Transverse colon (tissue), 4 donors: ENCODE results near the gene POLR2A. TPM values are rescaled to one million over a fixed set of nuclear protein-coding genes. Genes with fewer than 3 reads are reported as not detected.

Source experiments
- DNase-seq: peaks from one replicate; pipeline ENCODE4 v3.0.0-alpha.2; 2019
- H3K27ac ChIP-seq, 4 donors: fragments of 200-600 bp; sonication (generic); 2 replicates each; pipeline ENCODE4 v1.5.1; 2016 to 2018; ENCODE audit warnings: inconsistent platforms in 4 of 4
- H3K27me3 ChIP-seq: fragments of 200-600 bp; sonication (generic); 2 replicates; pipeline ENCODE4 v1.5.1; 2017; ENCODE audit warnings: inconsistent platforms
- H3K36me3 ChIP-seq, 4 donors: fragments of 200-600 bp; sonication (generic); 2 replicates each; pipeline ENCODE4 v1.5.1; 2017 to 2019; ENCODE audit warnings: inconsistent platforms in 4 of 4
- H3K4me1 ChIP-seq, 4 donors: fragments of 200-600 bp; sonication (generic); 2 replicates each; pipeline ENCODE4 v1.5.1; 2017 to 2020; ENCODE audit warnings: inconsistent platforms in 4 of 4
- H3K4me3 ChIP-seq, 4 donors: fragments of 200-600 bp; sonication (generic); 1 replicate in 1 of 4; 2 replicates in 3 of 4; pipeline versions ENCODE4 v1.5.1 to v1.6.1; 2017 to 2019; ENCODE audit warnings: inconsistent platforms in 4 of 4
- H3K9me3 ChIP-seq, 2 donors: fragments of 200-600 bp; sonication (generic); 2 replicates each; pipeline ENCODE4 v1.5.1; 2017 to 2019; ENCODE audit warnings: inconsistent platforms in 2 of 2
- CTCF ChIP-seq, 5 experiments: fragments of 200-600 bp in 3 of 5; fragments of 450-650 bp in 2 of 5; sonication (generic) in 3 of 5; IDR thresholded peaks; 1 replicate in 2 of 5; 2 replicates in 3 of 5; pipeline ENCODE4 v1.5.1; 2016 to 2017; ENCODE audit warnings: antibody characterized with exemption in 5 of 5, inconsistent platforms in 3 of 5, mild to moderate bottlenecking in 2 of 5, moderate library complexity in 1 of 5
- EP300 ChIP-seq: sonication (generic); formaldehyde crosslinking; IDR thresholded peaks from one replicate; pipeline ENCODE4 v1.6.1; 2017; ENCODE audit warnings: antibody characterized with exemption, low read depth
- POLR2A ChIP-seq: fragments of 450-650 bp; IDR thresholded peaks from one replicate; pipeline ENCODE4 v1.6.1; 2016; ENCODE audit warnings: antibody characterized with exemption, mild to moderate bottlenecking, moderate library complexity
- POLR2AphosphoS5 ChIP-seq, 3 donors: sonication (generic); formaldehyde crosslinking; IDR thresholded peaks; one replicate each; pipeline ENCODE4 v1.6.1; 2016; ENCODE audit warnings: antibody characterized with exemption in 3 of 3
- WGBS, 2 donors: methylation state at CpG; one replicate each; pipeline ENCODE4 v1.1.5; 2018; ENCODE audit warnings: low coverage in 1 of 2; 5-methylcytosine and 5-hydroxymethylcytosine counted together
- in situ Hi-C, 4 donors: fragments of 200-750 bp; cut with MboI; loops; one replicate each; pipeline versions ENCODE4 v1.15.0 to v1.15.1; 2017; ENCODE audit warnings: low sequenced_read_pairs in 3 of 4, low pct_ligation_motif_present in 1 of 4, low pct_unique_long_range_greater_than_20kb in 1 of 4
- intact Hi-C: fragments of 100-400 bp; cut with DNase I; formaldehyde crosslinking; loops from one replicate; pipeline ENCODE4 v1.15.1; 2023; ENCODE audit warnings: low total_unique reads
- total RNA-seq, 4 donors: library from RNA; depleted of rRNA; stranded (reverse); fragments of >200 nt; gene quantifications; one replicate each; pipeline ENCODE4 v1.1.0, GENCODE V29; 2016

The POLR2A gene
- total RNA-seq, 4 donors from 2014 or later: 91.3 to 321 (median 127) TPM

GRCh38 chr17:7508846-7509245, 24.7 kb downstream of the POLR2A start:
- in situ Hi-C loops (no loop called here), intact Hi-C loops (no loop called here)
- Histone ChIP-seq H3K27ac (no peak overlapping the region), H3K4me1 (peaks cover 0 to 7% (median 0%) of the 10 kb centered on the region in 4 donors), H3K4me3 (no peak overlapping the region), H3K9me3 (no peaks in the 10 kb centered on the region), H3K36me3 (peaks cover 0 to 68% (median 32%) of the 10 kb centered on the region in 4 donors), H3K27me3 (no peaks in the 10 kb centered on the region)
- WGBS, 2 donors: 85 to 96% methylated on average over 5 to 9 of the region's 9 CpGs
- TF ChIP-seq POLR2AphosphoS5 (IDR thresholded peaks at IDR 0.05) (no peak), CTCF (IDR thresholded peaks at IDR 0.05) (no peak), EP300 (no peak), POLR2A (no peak)
- DNase-seq: no peak

- no peak for TF ChIP-seq POLR2AphosphoS5 (IDR thresholded peaks at IDR 0.05)
- TF ChIP-seq EP300: no peak
- TF ChIP-seq CTCF (IDR thresholded peaks at IDR 0.05): no peak
- no peak for TF ChIP-seq POLR2A
- H3K9me3 ChIP-seq: no peaks in the 10 kb centered on the region
- no peak overlapping the region for H3K27ac ChIP-seq
- no peaks in the 10 kb centered on the region for H3K27me3 ChIP-seq
- DNase-seq: no peak
- intact Hi-C loops: no loop called here
- peaks cover 0 to 66% (median 30%) of the 10 kb centered on the region in 4 donors for H3K36me3 ChIP-seq
- WGBS, 2 donors: 75 to 85% methylated on average over 2 to 5 of the region's 5 CpGs
- H3K4me1 ChIP-seq: peaks cover 0 to 8% (median under 1%) of the 10 kb centered on the region in 4 donors
- in situ Hi-C loops: no loop called here
- H3K4me3 ChIP-seq: no peak overlapping the region
Measured at GRCh38 chr17:7509937-7510336, 25.8 kb downstream of the POLR2A start.

GRCh38 chr17:7511108-7511507, 26.9 kb downstream of the POLR2A start:
- in situ Hi-C loops: no loop called here
- Histone ChIP-seq H3K9me3 (no peaks in the 10 kb centered on the region), H3K36me3 (peaks cover 0 to 56% (median 25%) of the 10 kb centered on the region in 4 donors), H3K4me3 (no peak overlapping the region), H3K27ac (no peak overlapping the region), H3K4me1 (peaks cover 0 to 13% (median 9%) of the 10 kb centered on the region in 4 donors), H3K27me3 (no peaks in the 10 kb centered on the region)
- WGBS, 2 donors: 57 to 85% methylated on average over 4 to 10 of the region's 10 CpGs
- DNase-seq: no peak
- intact Hi-C loops: no loop called here
- TF ChIP-seq CTCF (IDR thresholded peaks at IDR 0.05) (no peak), EP300 (no peak), POLR2A (no peak), POLR2AphosphoS5 (IDR thresholded peaks at IDR 0.05) (no peak)

GRCh38 chr17:7512105-7512504, 27.9 kb downstream of the POLR2A start:
- H3K27ac ChIP-seq: no peak overlapping the region
- no peaks in the 10 kb centered on the region for H3K9me3 ChIP-seq
- DNase-seq: no peak
- no peak overlapping the region for H3K4me3 ChIP-seq
- peaks cover 0 to 52% (median 23%) of the 10 kb centered on the region in 4 donors for H3K36me3 ChIP-seq
- peaks cover 0 to 17% (median 10%) of the 10 kb centered on the region in 4 donors for H3K4me1 ChIP-seq
- WGBS, 2 donors: 94% methylated on average over 15 of the region's 15 CpGs; no CpG with 5 or more reads in 1 of the 2 donors
- intact Hi-C loops: no loop called here
- TF ChIP-seq CTCF (IDR thresholded peaks at IDR 0.05) (no peak), POLR2AphosphoS5 (IDR thresholded peaks at IDR 0.05) (no peak), POLR2A (no peak), EP300 (no peak)
- H3K27me3 ChIP-seq: no peaks in the 10 kb centered on the region
- in situ Hi-C loops: no loop called here
